ENCODE data around the gene CALML4. TPM values are rescaled to one million over a fixed set of nuclear protein-coding genes. Genes with fewer than 3 reads are reported as not detected.
A peak's percentile ranks its signal among the peaks of the same experiment; 100 is the strongest.

CALML4 gene
- total RNA-seq, 1 donor from 2014 or later: 0.90 TPM

GRCh38 chr15:68152342-68152741 is 52.8 kb downstream of the CALML4 start:
- H3K27ac Mint-ChIP-seq (ENCODE audit: unreplicated experiment): no peak overlapping the region
- H3K27me3 Mint-ChIP-seq (ENCODE audit: low read depth): no peaks in the 10 kb centered on the region
- H3K4me1 Mint-ChIP-seq (ENCODE audit: low read depth): peaks cover 24% of the 10 kb centered on the region
- no peaks in the 10 kb centered on the region for H3K9me3 Mint-ChIP-seq (ENCODE audit: low read depth)
- H3K36me3 Mint-ChIP-seq (ENCODE audit: low read depth): peaks cover 14% of the 10 kb centered on the region
- H3K4me3 Mint-ChIP-seq (ENCODE audit: unreplicated experiment): no peak overlapping the region
- TF ChIP-seq, protein P1, sequence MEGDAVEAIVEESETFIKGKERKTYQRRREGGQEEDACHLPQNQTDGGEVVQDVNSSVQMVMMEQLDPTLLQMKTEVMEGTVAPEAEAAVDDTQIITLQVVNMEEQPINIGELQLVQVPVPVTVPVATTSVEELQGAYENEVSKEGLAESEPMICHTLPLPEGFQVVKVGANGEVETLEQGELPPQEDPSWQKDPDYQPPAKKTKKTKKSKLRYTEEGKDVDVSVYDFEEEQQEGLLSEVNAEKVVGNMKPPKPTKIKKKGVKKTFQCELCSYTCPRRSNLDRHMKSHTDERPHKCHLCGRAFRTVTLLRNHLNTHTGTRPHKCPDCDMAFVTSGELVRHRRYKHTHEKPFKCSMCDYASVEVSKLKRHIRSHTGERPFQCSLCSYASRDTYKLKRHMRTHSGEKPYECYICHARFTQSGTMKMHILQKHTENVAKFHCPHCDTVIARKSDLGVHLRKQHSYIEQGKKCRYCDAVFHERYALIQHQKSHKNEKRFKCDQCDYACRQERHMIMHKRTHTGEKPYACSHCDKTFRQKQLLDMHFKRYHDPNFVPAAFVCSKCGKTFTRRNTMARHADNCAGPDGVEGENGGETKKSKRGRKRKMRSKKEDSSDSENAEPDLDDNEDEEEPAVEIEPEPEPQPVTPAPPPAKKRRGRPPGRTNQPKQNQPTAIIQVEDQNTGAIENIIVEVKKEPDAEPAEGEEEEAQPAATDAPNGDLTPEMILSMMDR (IDR thresholded peaks at IDR 0.05): no peak
- no peak for DNase-seq (ENCODE audit: low spot score)

DNA sequence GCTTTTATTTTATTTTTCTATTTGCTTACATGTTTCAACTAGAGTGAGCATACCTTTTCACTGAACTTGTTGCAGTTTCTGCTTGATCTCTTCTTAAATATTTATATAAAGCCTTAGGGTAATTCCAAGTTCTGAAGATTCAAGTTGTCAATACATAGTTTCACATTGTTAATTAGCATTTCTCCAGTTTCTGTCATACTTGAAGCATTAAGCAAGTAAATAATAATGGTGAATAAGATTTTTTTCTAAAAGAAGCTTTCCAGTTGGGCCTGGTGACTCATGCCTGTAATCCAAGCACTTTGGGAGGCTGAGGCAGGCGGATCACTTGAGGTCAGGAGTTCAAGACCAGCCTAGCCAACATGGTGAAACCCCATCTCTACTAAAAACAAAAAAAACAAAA is 53.9 kb downstream of the CALML4 start:
- Mint-ChIP-seq H3K4me1 (ENCODE audit: low read depth) (peaks cover 24% of the 10 kb centered on the region), H3K36me3 (ENCODE audit: low read depth) (peaks cover 18% of the 10 kb centered on the region), H3K4me3 (ENCODE audit: unreplicated experiment) (no peak overlapping the region), H3K9me3 (ENCODE audit: low read depth) (no peaks in the 10 kb centered on the region), H3K27ac (ENCODE audit: unreplicated experiment) (no peak overlapping the region), H3K27me3 (ENCODE audit: low read depth) (no peaks in the 10 kb centered on the region)
- TF ChIP-seq, protein P1 (IDR thresholded peaks at IDR 0.05): no peak
- no peak for DNase-seq (ENCODE audit: low spot score)

- H3K27me3 Mint-ChIP-seq (ENCODE audit: low read depth): no peaks in the 10 kb centered on the region
- DNase-seq (ENCODE audit: low spot score): no peak
- peak overlapping the region; percentile 61 for H3K27ac Mint-ChIP-seq (ENCODE audit: unreplicated experiment)
- H3K4me3 Mint-ChIP-seq (ENCODE audit: unreplicated experiment): no peak overlapping the region
- TF ChIP-seq, protein P1 (IDR thresholded peaks at IDR 0.05): no peak
- H3K4me1 Mint-ChIP-seq (ENCODE audit: low read depth): peaks cover 30% of the 10 kb centered on the region
- no peaks in the 10 kb centered on the region for H3K9me3 Mint-ChIP-seq (ENCODE audit: low read depth)
- H3K36me3 Mint-ChIP-seq (ENCODE audit: low read depth): peaks cover 21% of the 10 kb centered on the region
These were observed 54.9 kb downstream of the CALML4 start for GRCh38 chr15:68150187-68150586.

GRCh38 chr15:68149059-68149458 is 56.1 kb downstream of the CALML4 start:
- Mint-ChIP-seq H3K36me3 (ENCODE audit: low read depth) (peaks cover 19% of the 10 kb centered on the region), H3K9me3 (ENCODE audit: low read depth) (no peaks in the 10 kb centered on the region), H3K4me3 (ENCODE audit: unreplicated experiment) (no peak overlapping the region), H3K4me1 (ENCODE audit: low read depth) (peaks cover 23% of the 10 kb centered on the region), H3K27me3 (ENCODE audit: low read depth) (no peaks in the 10 kb centered on the region), H3K27ac (ENCODE audit: unreplicated experiment) (peak overlapping the region; percentile 25)
- no peak for DNase-seq (ENCODE audit: low spot score)
- TF ChIP-seq, protein P1 (IDR thresholded peaks at IDR 0.05): no peak

- H3K36me3 Mint-ChIP-seq (ENCODE audit: low read depth): peaks cover 18% of the 10 kb centered on the region
- no peak for DNase-seq (ENCODE audit: low spot score)
- no peaks in the 10 kb centered on the region for H3K27me3 Mint-ChIP-seq (ENCODE audit: low read depth)
- H3K27ac Mint-ChIP-seq (ENCODE audit: unreplicated experiment): no peak overlapping the region
- peaks cover 23% of the 10 kb centered on the region for H3K4me1 Mint-ChIP-seq (ENCODE audit: low read depth)
- TF ChIP-seq, protein P1 (IDR thresholded peaks at IDR 0.05): no peak
- no peak overlapping the region for H3K4me3 Mint-ChIP-seq (ENCODE audit: unreplicated experiment)
- no peaks in the 10 kb centered on the region for H3K9me3 Mint-ChIP-seq (ENCODE audit: low read depth)
These were observed 57.1 kb downstream of the CALML4 start for GRCh38 chr15:68148039-68148438.
